ENCODE results near the gene CALML4. TPM values are rescaled to one million over a fixed set of nuclear protein-coding genes. Genes with fewer than 3 reads are reported as not detected.
"Not testable (repeated sequence)": the region's sequence is repeated elsewhere in the genome, so short reads cannot be mapped to it uniquely, and the experiment has no call there.

The CALML4 gene
- total RNA-seq, 4 donors from 2014 or later = 8.6 to 10.3 (median 9.0) TPM

DNA sequence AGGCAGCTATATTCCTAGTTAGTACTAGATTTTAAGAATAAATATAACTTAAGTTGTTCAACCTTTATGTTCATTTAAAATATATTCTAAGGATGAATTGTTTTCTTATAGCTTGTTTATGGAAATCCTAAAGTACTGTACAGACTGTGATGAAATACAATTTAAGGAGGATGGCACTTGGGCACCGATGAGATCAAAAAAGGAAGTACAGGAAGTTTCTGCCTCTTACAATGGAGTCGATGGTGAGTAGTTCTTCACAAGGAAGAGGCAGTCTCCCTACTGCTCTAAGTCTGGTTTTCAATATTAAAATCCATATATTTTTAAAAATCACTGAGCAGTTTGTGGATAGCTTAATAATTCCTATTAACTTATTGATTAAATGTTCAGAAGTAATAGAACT, 29.6 kb downstream of the CALML4 start:
- TF ChIP-seq, protein P1, sequence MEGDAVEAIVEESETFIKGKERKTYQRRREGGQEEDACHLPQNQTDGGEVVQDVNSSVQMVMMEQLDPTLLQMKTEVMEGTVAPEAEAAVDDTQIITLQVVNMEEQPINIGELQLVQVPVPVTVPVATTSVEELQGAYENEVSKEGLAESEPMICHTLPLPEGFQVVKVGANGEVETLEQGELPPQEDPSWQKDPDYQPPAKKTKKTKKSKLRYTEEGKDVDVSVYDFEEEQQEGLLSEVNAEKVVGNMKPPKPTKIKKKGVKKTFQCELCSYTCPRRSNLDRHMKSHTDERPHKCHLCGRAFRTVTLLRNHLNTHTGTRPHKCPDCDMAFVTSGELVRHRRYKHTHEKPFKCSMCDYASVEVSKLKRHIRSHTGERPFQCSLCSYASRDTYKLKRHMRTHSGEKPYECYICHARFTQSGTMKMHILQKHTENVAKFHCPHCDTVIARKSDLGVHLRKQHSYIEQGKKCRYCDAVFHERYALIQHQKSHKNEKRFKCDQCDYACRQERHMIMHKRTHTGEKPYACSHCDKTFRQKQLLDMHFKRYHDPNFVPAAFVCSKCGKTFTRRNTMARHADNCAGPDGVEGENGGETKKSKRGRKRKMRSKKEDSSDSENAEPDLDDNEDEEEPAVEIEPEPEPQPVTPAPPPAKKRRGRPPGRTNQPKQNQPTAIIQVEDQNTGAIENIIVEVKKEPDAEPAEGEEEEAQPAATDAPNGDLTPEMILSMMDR (IDR thresholded peaks at IDR 0.05) = no peak
- ATAC-seq (ENCODE audit: low FRiP score) (no peak), DNase-seq (ENCODE audit: low spot score) (no peak)

DNA sequence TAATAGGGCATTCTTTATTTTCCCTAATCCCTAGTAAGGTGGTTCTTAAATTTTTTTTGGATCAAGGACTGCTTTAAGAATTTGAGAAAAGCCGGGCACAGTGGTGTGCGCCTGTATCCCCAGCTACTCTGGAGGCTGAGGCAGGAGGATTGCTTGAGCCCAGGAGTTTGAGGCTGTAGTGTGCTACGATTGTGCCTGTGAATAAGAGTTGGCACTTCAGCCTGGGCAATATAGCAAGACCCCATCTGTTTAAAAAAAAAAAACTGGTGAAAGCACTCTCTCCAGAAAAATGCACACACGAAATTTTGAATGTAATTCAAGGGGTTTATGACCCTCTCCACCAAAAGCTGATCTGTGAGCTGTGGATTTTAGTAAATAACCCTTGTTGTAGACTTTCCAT, 32.0 kb downstream of the CALML4 start:
- TF ChIP-seq, protein P1 (IDR thresholded peaks at IDR 0.05) = no peak
- ATAC-seq (ENCODE audit: low FRiP score) = no peak
- DNase-seq (ENCODE audit: low spot score) = no peak

DNA sequence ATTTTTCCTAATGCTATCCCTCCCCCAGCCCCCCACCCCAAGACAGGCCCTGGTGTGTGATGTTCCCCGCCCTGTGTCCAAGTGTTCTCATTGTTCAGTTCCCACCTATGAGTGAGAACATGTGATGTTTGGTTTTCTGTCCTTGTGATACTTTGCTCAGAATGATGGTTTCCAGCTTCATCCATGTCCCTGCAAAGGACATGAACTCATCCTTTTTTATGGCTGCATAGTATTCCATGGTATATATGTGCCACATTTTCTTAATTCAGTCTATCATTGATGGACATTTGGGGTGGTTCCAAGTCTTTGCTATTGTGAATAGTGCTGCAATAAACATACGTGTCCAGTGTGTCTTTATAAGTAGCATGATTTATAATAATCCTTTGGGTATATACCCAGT, 33.1 kb downstream of the CALML4 start:
- not testable (repeated sequence) for ATAC-seq (ENCODE audit: low FRiP score)

DNA sequence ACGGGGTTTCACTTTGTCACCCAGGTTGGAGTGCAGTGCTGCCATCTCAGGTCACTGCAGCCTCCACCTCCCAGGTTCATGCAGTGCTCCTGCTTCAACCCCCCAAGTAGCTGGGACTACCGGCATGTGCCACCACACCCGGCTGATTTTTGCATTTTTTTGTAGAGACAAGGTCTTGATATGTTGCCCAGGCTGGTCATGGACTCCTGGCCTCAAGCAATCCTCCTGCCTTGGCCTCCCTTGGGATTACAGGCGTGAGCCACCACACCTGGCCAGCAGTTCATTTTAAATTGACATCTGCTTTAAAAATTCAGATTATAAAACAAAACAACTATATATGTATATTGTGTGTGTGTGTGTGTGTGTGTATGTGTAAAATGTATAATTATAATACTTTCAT, 38.3 kb downstream of the CALML4 start:
- no peak for DNase-seq (ENCODE audit: low spot score)
- TF ChIP-seq, protein P1 (IDR thresholded peaks at IDR 0.05) = no peak
- no peak for ATAC-seq (ENCODE audit: low FRiP score)

More for the DNA sequence above, 33.1 kb downstream of the CALML4 start:
- DNase-seq (ENCODE audit: low spot score) = not testable (repeated sequence)

DNA sequence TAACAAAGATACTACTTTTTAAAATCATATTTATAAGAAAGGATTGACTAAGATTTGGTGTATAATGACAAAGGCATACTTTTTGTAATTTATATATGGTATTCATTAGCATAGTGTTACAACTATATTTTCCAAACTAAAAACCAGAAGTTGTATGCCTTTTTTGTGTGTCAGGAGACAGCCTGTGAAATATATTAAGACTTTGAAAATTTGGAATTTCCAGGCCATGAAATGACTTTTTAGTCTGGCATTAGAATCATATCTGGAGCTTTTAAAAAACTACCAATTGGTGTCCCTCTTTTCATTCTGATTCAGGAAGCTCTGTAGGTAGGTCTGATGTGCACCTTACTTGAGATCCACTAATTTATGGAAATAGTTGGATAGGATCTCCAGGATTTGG, 41.9 kb downstream of the CALML4 start:
- no peak for ATAC-seq (ENCODE audit: low FRiP score)
- no peak for DNase-seq (ENCODE audit: low spot score)
- TF ChIP-seq, protein P1 (IDR thresholded peaks at IDR 0.05) = no peak

DNA sequence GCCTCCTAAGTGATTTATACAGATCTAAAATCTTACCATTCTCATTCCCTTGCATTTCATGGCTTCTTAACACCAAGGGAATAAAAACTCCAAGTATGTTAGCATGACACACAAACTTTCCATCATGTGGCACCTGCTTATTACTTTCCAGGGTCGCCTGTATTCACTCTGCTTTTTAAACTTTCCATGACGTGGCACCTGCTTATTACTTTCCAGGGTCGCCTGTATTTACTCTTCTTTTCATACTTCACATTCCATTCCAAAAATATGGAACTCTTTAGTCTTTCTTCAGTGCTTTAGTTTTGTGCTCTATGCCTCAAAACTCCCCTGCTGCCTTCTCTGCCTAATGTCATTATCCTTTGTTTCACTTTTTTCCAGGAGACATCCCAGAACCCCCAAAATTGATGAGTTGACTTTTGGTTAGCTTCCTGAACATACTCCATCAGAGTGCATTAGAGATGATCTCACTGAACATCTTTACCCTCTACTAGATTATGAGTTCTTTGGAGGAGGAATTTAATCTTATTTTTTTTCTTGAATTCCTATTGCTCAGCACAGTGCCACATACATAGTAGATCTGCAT, 47.0 kb downstream of the CALML4 start:
- TF ChIP-seq, protein P1 (IDR thresholded peaks at IDR 0.05) = no peak
- ATAC-seq (ENCODE audit: low FRiP score) (no peak), DNase-seq (ENCODE audit: low spot score) (no peak)

DNA sequence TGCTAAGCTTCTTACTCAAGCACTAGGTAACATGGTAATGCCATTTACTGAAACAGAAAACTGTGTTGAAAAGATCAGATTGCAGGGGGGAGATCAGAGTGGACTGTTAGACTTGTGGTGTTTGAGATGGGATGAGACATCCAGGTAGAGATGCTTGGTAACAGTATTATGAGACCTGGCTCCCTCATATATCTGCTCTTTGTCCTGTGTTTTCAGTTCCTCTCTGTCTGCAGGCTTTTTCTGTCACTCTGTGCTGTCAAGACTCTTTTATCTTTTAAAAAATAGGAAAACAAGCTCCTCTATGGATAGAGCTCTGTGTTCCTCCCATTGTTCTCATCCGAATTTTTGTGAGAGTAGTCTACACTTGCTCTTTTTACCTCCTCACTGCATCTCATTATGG, 48.1 kb downstream of the CALML4 start:
- DNase-seq (ENCODE audit: low spot score) (no peak), ATAC-seq (ENCODE audit: low FRiP score) (no peak)
- TF ChIP-seq, protein P1 (IDR thresholded peaks at IDR 0.05) = no peak

Data from omental fat pad (tissue), 4 donors.